ENCODE measurements around the gene RPS6KA2. TPM values are rescaled to one million over a fixed set of nuclear protein-coding genes. Genes with fewer than 3 reads are reported as not detected.
"Not testable (repeated sequence)": the region's sequence is repeated elsewhere in the genome, so short reads cannot be mapped to it uniquely, and the experiment has no call there.

Gene RPS6KA2
- total RNA-seq, 1 experiment from 2014 or later = 2.3 TPM

DNA sequence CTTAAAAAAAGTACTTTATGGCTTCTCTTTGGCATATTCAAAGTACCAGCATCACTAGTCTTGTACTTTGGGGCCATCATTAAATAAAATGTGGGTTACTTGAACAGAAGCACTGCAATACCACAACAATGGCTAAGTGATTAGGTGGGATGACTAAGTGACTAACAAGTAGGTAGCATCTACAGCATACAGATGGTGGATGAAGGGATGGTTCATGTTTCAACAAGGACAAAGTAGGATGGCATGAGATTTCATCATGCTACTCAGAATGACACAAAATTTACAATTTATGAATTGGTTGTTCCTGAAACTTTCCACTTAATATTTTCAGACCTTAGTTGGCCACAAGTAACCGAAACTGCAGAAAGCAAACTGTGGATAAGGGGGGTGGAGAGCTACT lies 252.0 kb downstream of the RPS6KA2 start:
- in situ Hi-C loops (cut with HindIII; ENCODE audit: low pct_unique_long_range_greater_than_20kb, low sequenced_read_pairs) = no loop called here
- DNase-seq (ENCODE audit: low read depth) = no peak

DNA sequence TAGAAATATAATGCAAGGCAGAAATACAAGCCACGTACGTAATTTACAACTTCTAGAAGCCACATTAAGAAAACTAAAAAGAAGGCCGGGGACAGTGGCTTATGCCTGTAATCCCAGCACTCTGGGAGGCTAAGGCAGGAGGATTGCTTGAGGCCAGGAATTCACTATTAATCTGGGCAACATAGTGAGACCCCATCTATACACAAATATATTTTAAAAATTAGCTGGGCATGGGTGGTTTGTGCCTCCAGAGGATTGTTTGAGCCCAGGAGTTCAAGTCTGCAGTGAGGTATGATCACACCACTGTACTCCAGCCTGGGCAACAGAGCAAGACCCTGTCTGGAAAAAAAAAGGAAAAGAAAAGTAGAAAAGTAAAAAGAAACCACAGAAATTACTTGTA lies 256.6 kb downstream of the RPS6KA2 start:
- in situ Hi-C loops (cut with HindIII; ENCODE audit: low pct_unique_long_range_greater_than_20kb, low sequenced_read_pairs) = no loop called here
- no peak for DNase-seq (ENCODE audit: low read depth)

- no peak for DNase-seq (ENCODE audit: low read depth)
Observed at GRCh38 chr6:166369782-166370181, 257.3 kb downstream of the RPS6KA2 start.

GRCh38 chr6:166366921-166367320 lies 260.1 kb downstream of the RPS6KA2 start:
- in situ Hi-C loops (cut with HindIII; ENCODE audit: low pct_unique_long_range_greater_than_20kb, low sequenced_read_pairs) = no loop called here
- DNase-seq (ENCODE audit: low read depth) = no peak

More at GRCh38 chr6:166369782-166370181, 257.3 kb downstream of the RPS6KA2 start:
- in situ Hi-C loops (cut with HindIII; ENCODE audit: low pct_unique_long_range_greater_than_20kb, low sequenced_read_pairs) = no loop called here

- DNase-seq (ENCODE audit: low read depth) = no peak
- in situ Hi-C loops (cut with HindIII; ENCODE audit: low pct_unique_long_range_greater_than_20kb, low sequenced_read_pairs) = no loop called here
Observed at GRCh38 chr6:166365806-166366205, 261.2 kb downstream of the RPS6KA2 start.

DNA sequence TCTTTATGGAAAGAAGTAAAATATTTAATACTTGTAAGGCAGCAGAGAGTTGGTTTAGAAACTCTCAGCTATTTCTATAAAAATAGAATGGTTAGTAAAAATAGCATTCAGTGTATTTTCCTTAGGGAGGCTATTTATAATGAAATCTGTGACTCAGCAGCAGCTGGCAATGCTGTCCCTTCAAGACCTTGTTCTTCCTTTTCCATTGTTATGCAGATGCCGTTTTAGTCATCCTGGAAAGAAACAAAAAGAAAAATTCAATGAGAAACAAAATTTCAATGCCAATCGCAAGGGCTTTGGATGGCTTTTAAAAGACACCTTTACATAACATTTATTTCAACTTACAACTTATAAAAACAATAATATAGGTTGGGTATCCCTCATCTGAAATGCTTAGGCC lies 261.8 kb downstream of the RPS6KA2 start:
- in situ Hi-C loops (cut with HindIII; ENCODE audit: low pct_unique_long_range_greater_than_20kb, low sequenced_read_pairs) = no loop called here

DNA sequence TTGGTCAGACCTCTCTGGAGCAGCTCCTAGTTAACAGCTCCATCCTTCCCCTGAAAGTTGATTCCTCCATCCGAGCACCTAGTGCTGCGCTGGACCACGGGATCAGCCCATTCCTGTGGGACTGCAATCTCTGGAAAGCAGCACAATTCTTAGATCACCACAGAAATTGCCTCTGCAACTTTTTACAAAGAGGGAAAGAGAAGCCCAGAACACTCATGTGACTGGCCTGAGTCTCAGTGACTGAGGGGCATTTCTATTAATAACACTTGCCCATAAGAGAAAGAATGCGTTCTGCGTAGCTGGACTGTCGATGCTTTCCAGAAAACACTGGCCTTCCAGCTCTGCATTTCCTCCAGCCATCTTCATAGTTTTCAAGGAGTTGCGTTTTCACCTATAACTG lies 262.6 kb downstream of the RPS6KA2 start:
- in situ Hi-C loops (cut with HindIII; ENCODE audit: low pct_unique_long_range_greater_than_20kb, low sequenced_read_pairs) = no loop called here
- DNase-seq (ENCODE audit: low read depth) = no peak

More for the DNA sequence above, 261.8 kb downstream of the RPS6KA2 start:
- no peak for DNase-seq (ENCODE audit: low read depth)

GRCh38 chr6:166362427-166362826 lies 264.6 kb downstream of the RPS6KA2 start:
- in situ Hi-C loops (cut with HindIII; ENCODE audit: low pct_unique_long_range_greater_than_20kb, low sequenced_read_pairs) = not testable (repeated sequence)

GRCh38 chr6:166361077-166361429 lies 266.0 kb downstream of the RPS6KA2 start:
- in situ Hi-C loops (cut with HindIII; ENCODE audit: low pct_unique_long_range_greater_than_20kb, low sequenced_read_pairs) = no loop called here
- no peak for DNase-seq (ENCODE audit: low read depth)

More at GRCh38 chr6:166362427-166362826, 264.6 kb downstream of the RPS6KA2 start:
- DNase-seq (ENCODE audit: low read depth) = not testable (repeated sequence)

- in situ Hi-C loops (cut with HindIII; ENCODE audit: low pct_unique_long_range_greater_than_20kb, low sequenced_read_pairs) = no loop called here
- no peak for DNase-seq (ENCODE audit: low read depth)
Observed at GRCh38 chr6:166360243-166361076, 266.6 kb downstream of the RPS6KA2 start.

Other genes starting within 250 kb of the RPS6KA2 start
- gene MPC1, start 244.3 kb downstream of the RPS6KA2 start, total RNA-seq (2014; rRNA removed; shearing (Covaris generic); ENCODE audit: low replicate concordance) = 9.1 and 10.7 TPM in 2 replicates
- gene RAMACL, start 40.6 kb downstream of the RPS6KA2 start, total RNA-seq (2014; rRNA removed; shearing (Covaris generic); ENCODE audit: low replicate concordance) = not detected in 2 replicates